HG03469 (cell line): ENCODE data around the gene RASGRF2.

Experiments used
- ATAC-seq: cut with Tn5 transposase; IDR thresholded peaks from one replicate; pipeline ENCODE4 v1.9.1; 2021; ENCODE audit warnings: mild to moderate bottlenecking, moderate library complexity, moderate number of reproducible peaks; ENCODE audit not compliant: unreplicated experiment

The RASGRF2 gene, protein sequence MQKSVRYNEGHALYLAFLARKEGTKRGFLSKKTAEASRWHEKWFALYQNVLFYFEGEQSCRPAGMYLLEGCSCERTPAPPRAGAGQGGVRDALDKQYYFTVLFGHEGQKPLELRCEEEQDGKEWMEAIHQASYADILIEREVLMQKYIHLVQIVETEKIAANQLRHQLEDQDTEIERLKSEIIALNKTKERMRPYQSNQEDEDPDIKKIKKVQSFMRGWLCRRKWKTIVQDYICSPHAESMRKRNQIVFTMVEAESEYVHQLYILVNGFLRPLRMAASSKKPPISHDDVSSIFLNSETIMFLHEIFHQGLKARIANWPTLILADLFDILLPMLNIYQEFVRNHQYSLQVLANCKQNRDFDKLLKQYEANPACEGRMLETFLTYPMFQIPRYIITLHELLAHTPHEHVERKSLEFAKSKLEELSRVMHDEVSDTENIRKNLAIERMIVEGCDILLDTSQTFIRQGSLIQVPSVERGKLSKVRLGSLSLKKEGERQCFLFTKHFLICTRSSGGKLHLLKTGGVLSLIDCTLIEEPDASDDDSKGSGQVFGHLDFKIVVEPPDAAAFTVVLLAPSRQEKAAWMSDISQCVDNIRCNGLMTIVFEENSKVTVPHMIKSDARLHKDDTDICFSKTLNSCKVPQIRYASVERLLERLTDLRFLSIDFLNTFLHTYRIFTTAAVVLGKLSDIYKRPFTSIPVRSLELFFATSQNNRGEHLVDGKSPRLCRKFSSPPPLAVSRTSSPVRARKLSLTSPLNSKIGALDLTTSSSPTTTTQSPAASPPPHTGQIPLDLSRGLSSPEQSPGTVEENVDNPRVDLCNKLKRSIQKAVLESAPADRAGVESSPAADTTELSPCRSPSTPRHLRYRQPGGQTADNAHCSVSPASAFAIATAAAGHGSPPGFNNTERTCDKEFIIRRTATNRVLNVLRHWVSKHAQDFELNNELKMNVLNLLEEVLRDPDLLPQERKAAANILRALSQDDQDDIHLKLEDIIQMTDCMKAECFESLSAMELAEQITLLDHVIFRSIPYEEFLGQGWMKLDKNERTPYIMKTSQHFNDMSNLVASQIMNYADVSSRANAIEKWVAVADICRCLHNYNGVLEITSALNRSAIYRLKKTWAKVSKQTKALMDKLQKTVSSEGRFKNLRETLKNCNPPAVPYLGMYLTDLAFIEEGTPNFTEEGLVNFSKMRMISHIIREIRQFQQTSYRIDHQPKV (N-terminal part only)

DNA sequence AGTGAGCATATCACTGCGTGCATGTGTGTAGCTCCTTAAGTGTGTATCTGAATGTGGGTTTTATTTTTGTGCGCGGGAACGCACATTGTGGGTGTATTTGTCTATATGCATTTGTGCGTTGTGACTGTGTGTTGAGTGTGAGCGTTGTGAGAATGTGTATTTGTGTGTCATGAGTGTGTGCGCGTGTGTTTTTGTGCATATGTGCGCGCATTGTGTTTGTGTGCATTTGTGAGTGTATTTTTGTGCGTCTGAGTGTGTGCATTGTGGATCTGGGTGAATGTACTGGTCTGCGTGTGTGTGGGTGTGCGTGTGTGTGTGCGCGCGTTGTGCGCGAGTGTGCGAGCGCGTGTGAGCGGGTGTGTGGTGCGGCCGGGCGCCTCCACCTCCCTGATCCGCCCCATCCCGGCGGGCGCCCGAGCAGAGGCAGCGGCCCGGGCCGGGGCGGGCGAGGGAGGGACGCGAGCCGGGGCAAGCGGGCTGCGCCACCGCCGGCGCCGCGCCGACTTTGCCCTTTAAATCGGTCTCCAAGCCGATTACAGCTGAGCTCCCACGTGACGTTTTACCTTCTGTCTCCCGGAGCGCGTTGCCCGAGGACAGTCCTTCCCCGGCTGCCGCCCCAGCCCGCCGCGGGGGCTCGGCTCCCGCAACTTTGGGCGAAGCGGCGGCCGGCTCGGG lies at the start of gene RASGRF2:
TSS of gene RASGRF2 (plus strand) at position 596 of the 675 bp plus-strand sequence. CDS start 376 bp downstream, outside the sequence.
- ATAC-seq, result no peak

DNA sequence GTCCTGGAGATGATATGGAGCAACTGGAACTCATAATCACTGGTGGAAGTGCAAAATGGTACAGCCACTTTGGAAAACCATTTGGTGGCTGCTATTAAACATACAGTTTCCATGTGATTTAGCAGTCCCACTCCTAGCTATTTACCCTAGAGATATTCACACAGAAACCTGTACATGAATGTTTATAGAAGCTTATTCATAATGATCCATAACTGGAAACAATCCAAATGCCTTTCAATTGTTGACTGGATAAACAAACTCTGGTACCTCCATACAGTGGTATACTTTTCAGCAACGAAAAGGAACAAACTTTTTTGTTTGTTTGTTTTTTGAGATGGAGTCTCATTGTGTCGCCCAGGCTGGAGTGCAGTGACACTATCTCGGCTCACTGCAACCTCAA lies 47.7 kb upstream of the RASGRF2 start:
- no peak for ATAC-seq

DNA sequence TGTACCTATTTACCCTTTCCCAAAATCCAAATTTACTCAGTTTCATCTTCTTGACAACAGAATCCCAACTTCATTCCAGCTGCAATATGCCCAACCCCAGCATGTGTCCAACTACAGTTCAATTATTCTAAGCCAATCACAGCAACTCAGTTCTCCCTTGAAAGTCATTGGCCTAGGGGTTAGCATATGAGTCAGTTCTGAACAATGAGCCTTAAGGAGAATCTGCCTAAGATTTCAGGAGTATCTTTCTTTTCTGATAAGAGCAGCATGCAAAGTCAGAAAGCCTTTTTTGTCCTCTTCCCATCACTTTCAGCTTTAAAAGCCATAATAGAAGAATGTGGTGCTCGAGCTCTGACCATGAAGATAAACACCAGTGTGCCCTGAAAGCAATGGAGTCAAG lies 44.4 kb upstream of the RASGRF2 start:
- no peak for ATAC-seq

DNA sequence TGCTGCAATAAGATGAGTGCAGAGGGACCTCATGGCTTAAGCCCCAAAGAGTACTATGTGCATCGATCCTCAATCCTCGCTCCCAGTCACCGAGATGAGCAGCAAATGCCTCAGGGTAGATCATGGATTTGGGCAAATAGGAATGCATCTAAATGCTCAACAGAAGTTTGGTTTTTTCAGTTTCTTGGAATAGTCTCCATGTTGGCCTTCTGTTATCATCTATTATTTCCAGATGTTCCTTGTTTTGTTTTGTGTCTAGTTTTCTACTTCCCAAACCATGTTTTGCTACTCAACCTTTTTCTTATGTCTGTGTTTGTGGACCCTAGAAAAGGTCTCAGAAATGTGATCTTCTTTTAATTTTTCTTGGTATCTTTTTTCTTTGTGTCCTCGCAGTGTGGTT lies 43.5 kb upstream of the RASGRF2 start:
- no peak for ATAC-seq

- no peak for ATAC-seq
Observed at GRCh38 chr5:80917631-80918030, 42.5 kb upstream of the RASGRF2 start.

DNA sequence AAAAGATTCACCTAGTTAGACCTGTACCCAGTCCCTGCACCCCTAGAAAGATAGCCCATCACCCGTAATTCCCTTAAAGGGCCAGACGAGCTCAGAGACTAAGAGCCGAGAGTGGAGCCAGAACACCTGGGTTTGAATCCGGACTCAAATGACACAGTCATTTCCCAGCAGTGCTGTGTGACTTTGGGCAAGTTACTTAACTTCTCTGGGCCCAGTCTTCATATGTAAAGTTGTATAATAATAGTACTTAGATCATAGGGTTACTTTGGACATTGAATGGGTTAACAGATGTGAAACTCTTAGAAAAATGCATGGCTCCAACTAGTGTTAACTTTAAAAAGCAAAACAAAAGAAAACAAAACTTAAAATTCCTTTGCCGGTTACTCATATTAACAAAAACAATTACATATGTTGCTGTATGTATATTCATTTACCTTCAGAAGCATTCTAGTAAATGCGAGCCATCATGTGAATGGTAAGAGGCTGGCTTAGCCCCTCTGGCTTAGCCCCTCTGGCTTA lies 40.4 kb upstream of the RASGRF2 start:
- ATAC-seq, result no peak

DNA sequence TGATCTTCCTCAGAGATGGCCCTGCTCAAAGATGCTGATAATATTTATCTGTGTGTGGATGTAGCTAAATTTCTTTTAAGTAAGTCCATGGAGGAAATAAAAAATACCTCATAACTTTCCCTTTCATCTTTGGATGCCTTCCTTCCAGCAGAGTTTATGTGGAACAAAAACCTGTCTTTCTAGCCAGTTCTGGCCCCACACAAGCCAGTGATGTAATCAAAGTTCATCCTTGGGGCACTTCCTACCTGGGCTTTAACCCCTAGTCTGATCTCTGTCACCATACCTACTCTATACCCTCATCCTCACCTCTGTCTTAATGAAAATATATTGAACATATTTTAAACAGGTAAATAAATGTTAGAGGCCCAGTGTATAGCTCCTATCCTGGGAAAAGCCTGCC lies 39.8 kb upstream of the RASGRF2 start:
- no peak for ATAC-seq

- ATAC-seq, result no peak
Observed at GRCh38 chr5:80921026-80921425, 39.1 kb upstream of the RASGRF2 start.

- ATAC-seq, result no peak
Observed at GRCh38 chr5:80925931-80926330, 34.2 kb upstream of the RASGRF2 start.

DNA sequence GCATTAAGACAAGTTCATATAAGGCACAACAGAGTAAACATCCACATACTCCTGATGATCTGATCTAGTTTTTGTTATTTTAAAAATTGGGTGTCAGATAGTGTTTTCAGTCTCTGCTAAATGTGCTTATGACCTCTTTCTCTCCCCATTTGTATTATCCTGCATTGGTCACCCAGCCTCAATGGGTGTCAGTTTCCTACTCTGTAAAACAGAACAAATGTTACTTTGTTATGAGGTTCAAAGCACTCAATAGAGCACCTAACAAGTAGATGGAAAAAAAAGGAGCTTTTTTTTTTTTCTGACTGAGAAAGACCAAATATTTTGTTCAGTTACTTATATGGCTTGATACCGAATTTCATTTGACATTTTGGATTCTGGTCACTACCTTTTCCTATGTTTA lies 33.6 kb upstream of the RASGRF2 start:
- no peak for ATAC-seq

GRCh38 chr5:80926979-80927656 lies 33.0 kb upstream of the RASGRF2 start:
- ATAC-seq, result no peak

DNA sequence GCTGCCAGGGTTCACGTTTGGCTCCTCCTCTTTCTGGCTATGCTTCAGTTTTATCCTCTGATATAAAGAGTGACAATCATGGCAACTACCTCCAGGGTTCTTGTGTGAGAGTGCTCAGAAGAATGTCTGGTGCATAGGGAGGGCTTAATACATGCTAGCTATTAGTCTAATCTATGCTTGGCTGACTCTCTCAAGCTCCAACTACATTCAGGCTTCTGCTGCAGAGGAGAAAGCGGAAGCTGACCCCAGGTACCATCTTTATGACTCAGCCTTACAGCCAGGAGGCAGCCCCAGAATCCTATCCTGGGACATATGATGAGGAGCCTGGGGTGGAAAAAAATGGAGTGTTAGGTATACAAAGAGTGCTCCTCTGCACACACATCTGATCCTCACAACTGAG lies 32.1 kb upstream of the RASGRF2 start:
- ATAC-seq, result no peak

GRCh38 chr5:80930940-80931339 lies 29.2 kb upstream of the RASGRF2 start:
- no peak for ATAC-seq

GRCh38 chr5:80931411-80931810 lies 28.8 kb upstream of the RASGRF2 start:
- no peak for ATAC-seq

- no peak for ATAC-seq
Observed at GRCh38 chr5:80933036-80933435, 27.1 kb upstream of the RASGRF2 start.

- no peak for ATAC-seq
Observed at GRCh38 chr5:80934751-80935150, 25.4 kb upstream of the RASGRF2 start.

GRCh38 chr5:80935811-80936385 lies 24.3 kb upstream of the RASGRF2 start:
- ATAC-seq, result no peak

GRCh38 chr5:80936881-80937280 lies 23.3 kb upstream of the RASGRF2 start:
- no peak for ATAC-seq

DNA sequence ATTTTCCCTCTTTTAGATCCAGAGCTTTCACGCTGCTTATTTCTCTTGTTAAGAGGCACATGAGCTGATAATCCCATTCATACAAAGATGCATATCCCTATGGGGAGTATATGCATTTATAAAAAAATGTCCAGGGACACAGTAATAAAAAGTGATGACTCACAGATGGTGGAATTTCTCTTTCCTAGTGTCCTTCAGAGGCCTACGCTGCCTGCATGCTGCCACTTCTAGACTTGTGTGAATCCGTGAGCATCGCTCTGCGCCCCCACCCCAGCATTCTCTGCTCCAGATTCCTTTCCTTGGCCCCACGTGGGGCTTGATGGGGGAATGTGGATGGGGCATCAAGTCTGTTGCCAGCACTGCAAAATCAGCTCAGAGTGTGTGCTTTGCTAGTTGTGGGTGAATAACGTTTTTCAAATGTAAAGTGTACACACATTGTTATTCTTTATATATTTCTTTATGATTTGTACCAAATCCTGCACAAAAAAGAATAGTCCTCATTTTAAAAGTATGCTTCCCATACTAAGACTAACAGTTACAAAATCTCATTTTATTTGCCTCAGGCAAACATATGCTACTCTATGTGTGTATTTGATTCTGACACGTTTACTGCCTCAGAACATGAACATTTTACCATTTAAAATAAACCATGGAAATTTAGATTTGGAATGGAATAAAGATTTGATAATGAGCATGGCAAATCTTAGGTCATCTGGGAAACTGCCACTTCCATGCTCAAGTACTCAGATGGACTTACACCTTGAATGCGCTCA lies 22.4 kb upstream of the RASGRF2 start:
- no peak for ATAC-seq
